ENCODE results near the gene SPTAN1. TPM values are rescaled to one million over a fixed set of nuclear protein-coding genes. Genes with fewer than 3 reads are reported as not detected.

SPTAN1 gene
- total and polyA plus RNA-seq, 8 donors = 288 to 404 (median 327) TPM

- Histone ChIP-seq H3K4me1 (peaks cover 0 to 10% of the 10 kb centered on the region in 2 donors), H3K36me3 (no peaks in the 10 kb centered on the region), H3K27ac (no peak overlapping the region), H3K4me3 (no peak overlapping the region), H3K27me3 (no peaks in the 10 kb centered on the region), H3K9me3 (no peaks in the 10 kb centered on the region)
- TF ChIP-seq CTCF (IDR thresholded peaks at IDR 0.05) = no peak
- DNase-seq (no peak), ATAC-seq (no peak)
- intact Hi-C loops (cut with DNase I) = no loop called here
These were observed 99.4 kb downstream of the SPTAN1 start for GRCh38 chr9:128651798-128652197.

GRCh38 chr9:128653908-128654307 is 101.5 kb downstream of the SPTAN1 start:
- Histone ChIP-seq H3K4me3 (no peak overlapping the region), H3K27ac (no peak overlapping the region), H3K4me1 (peaks cover 0 to 17% of the 10 kb centered on the region in 2 donors), H3K36me3 (no peaks in the 10 kb centered on the region), H3K27me3 (no peaks in the 10 kb centered on the region), H3K9me3 (no peaks in the 10 kb centered on the region)
- no peak for TF ChIP-seq CTCF (IDR thresholded peaks at IDR 0.05)
- DNase-seq (no peak), ATAC-seq (no peak)
- intact Hi-C loops (cut with DNase I) = no loop called here

- ATAC-seq (no peak), DNase-seq (no peak)
- Histone ChIP-seq H3K27ac (no peak overlapping the region), H3K4me3 (no peak overlapping the region), H3K27me3 (no peaks in the 10 kb centered on the region), H3K4me1 (peaks cover 0 to 17% of the 10 kb centered on the region in 2 donors), H3K36me3 (no peaks in the 10 kb centered on the region), H3K9me3 (no peaks in the 10 kb centered on the region)
- no peak for TF ChIP-seq CTCF (IDR thresholded peaks at IDR 0.05)
- intact Hi-C loops (cut with DNase I) = no loop called here
These were observed 102.1 kb downstream of the SPTAN1 start for GRCh38 chr9:128654481-128654880.

GRCh38 chr9:128656416-128657343 is 104.3 kb downstream of the SPTAN1 start, which contains the start of gene DYNC2I2:
Gene DYNC2I2, minus strand, starts transcription at chr9:128656847. Its CDS starts 121 bp downstream, at chr9:128656726.
- intact Hi-C loops (cut with DNase I) = no loop called here
- H3K4me1 ChIP-seq = peaks cover 0 to 17% of the 10 kb centered on the region in 2 donors
- DNase-seq (peak; percentile 97 to 99 (median 98)), ATAC-seq (peak; percentile 99)
- no peak for TF ChIP-seq CTCF (IDR thresholded peaks at IDR 0.05)
- H3K4me3 ChIP-seq = peak within 1 kb of the TSS; percentile 64 to 65
- no peaks in the 10 kb centered on the region for H3K36me3 ChIP-seq
- H3K9me3 ChIP-seq = no peaks in the 10 kb centered on the region
- peak within 1 kb of the TSS; percentile 99 for H3K27ac ChIP-seq
- no peaks in the 10 kb centered on the region for H3K27me3 ChIP-seq

- Histone ChIP-seq H3K4me3 (peak overlapping the region in 1 of 2 donors; percentile 64), H3K9me3 (no peaks in the 10 kb centered on the region), H3K4me1 (peaks cover 0 to 17% of the 10 kb centered on the region in 2 donors), H3K27ac (peak overlapping the region; percentile 99), H3K27me3 (no peaks in the 10 kb centered on the region), H3K36me3 (no peaks in the 10 kb centered on the region)
- TF ChIP-seq CTCF (IDR thresholded peaks at IDR 0.05) = no peak
- intact Hi-C loops (cut with DNase I) = no loop called here
- DNase-seq (no peak), ATAC-seq (no peak)
These were observed 104.9 kb downstream of the SPTAN1 start for GRCh38 chr9:128657344-128657704.
